ENCODE results near the gene ZMIZ1.

Gene ZMIZ1

GRCh38 chr10:79238158-79238520, 169.4 kb downstream of the ZMIZ1 start:
- TF ChIP-seq ZFX (IDR thresholded peaks at IDR 0.05; ENCODE audit: borderline replicate concordance) = no peak
- TF ChIP-seq CTCF (IDR thresholded peaks at IDR 0.05) = no peak
- no peak overlapping the region for H3K27ac ChIP-seq

GRCh38 chr10:79238606-79239005, 169.8 kb downstream of the ZMIZ1 start:
- H3K27ac ChIP-seq = no peak overlapping the region
- TF ChIP-seq CTCF (IDR thresholded peaks at IDR 0.05) (no peak), ZFX (IDR thresholded peaks at IDR 0.05; ENCODE audit: borderline replicate concordance) (no peak)

GRCh38 chr10:79239275-79239779, 170.6 kb downstream of the ZMIZ1 start:
- TF ChIP-seq ZFX (IDR thresholded peaks at IDR 0.05; ENCODE audit: borderline replicate concordance) = no peak
- no peak for TF ChIP-seq CTCF (IDR thresholded peaks at IDR 0.05)
- H3K27ac ChIP-seq = no peak overlapping the region

- H3K27ac ChIP-seq = no peak overlapping the region
- TF ChIP-seq CTCF (IDR thresholded peaks at IDR 0.05) (no peak), ZFX (IDR thresholded peaks at IDR 0.05; ENCODE audit: borderline replicate concordance) (no peak)
Observed at GRCh38 chr10:79239924-79240581, 171.3 kb downstream of the ZMIZ1 start.

- TF ChIP-seq ZFX (IDR thresholded peaks at IDR 0.05; ENCODE audit: borderline replicate concordance) (no peak), CTCF (IDR thresholded peaks at IDR 0.05) (no peak)
- no peak overlapping the region for H3K27ac ChIP-seq
Observed at GRCh38 chr10:79241629-79241989, 172.8 kb downstream of the ZMIZ1 start.

GRCh38 chr10:79241990-79242619, 173.3 kb downstream of the ZMIZ1 start:
- TF ChIP-seq ZFX (IDR thresholded peaks at IDR 0.05; ENCODE audit: borderline replicate concordance) (no peak), CTCF (IDR thresholded peaks at IDR 0.05) (no peak)
- no peak overlapping the region for H3K27ac ChIP-seq

- no peak overlapping the region for H3K27ac ChIP-seq
- TF ChIP-seq ZFX (IDR thresholded peaks at IDR 0.05; ENCODE audit: borderline replicate concordance) (no peak), CTCF (IDR thresholded peaks at IDR 0.05) (no peak)
Observed at GRCh38 chr10:79242620-79243152, 173.9 kb downstream of the ZMIZ1 start.
